HUES6 (cell line): ENCODE results near the gene SMG6.

Experiments
- H3K27ac ChIP-seq: 2 replicates; pipeline ENCODE4 v1.7.0; 2013; ENCODE audit warnings: low read depth, mild to moderate bottlenecking, low read length, inconsistent platforms
- H3K27me3 ChIP-seq: 2 replicates; pipeline ENCODE4 v1.6.1; 2013; ENCODE audit warnings: low read length; ENCODE audit not compliant: control insufficient read depth, insufficient read depth
- H3K36me3 ChIP-seq: 2 replicates; pipeline ENCODE4 v1.6.1; 2013; ENCODE audit warnings: low read length; ENCODE audit not compliant: control insufficient read depth, insufficient read depth
- H3K4me1 ChIP-seq: 2 replicates; pipeline ENCODE4 v1.6.1; 2013; ENCODE audit warnings: low read length; ENCODE audit not compliant: control insufficient read depth, insufficient read depth
- H3K4me3 ChIP-seq: 2 replicates; pipeline ENCODE4 v1.5.1; 2013; ENCODE audit warnings: low read depth, low read length
- H3K9ac ChIP-seq: one replicate; pipeline ENCODE4 v1.6.1; 2013; ENCODE audit warnings: mild to moderate bottlenecking, low read length
- H3K9me3 ChIP-seq: 2 replicates; pipeline ENCODE4 v1.6.1; 2013; ENCODE audit warnings: low read depth, low read length; ENCODE audit not compliant: control insufficient read depth, insufficient read depth

The SMG6 gene

GRCh38 chr17:2113279-2113622, 190.3 kb downstream of the SMG6 start:
- no peaks in the 10 kb centered on the region for H3K36me3 ChIP-seq
- no peak overlapping the region for H3K27ac ChIP-seq
- no peak overlapping the region for H3K9ac ChIP-seq
- no peak overlapping the region for H3K4me3 ChIP-seq
- no peaks in the 10 kb centered on the region for H3K27me3 ChIP-seq
- H3K9me3 ChIP-seq = no peaks in the 10 kb centered on the region
- no peaks in the 10 kb centered on the region for H3K4me1 ChIP-seq

- Histone ChIP-seq H3K27ac (no peak overlapping the region), H3K27me3 (no peaks in the 10 kb centered on the region), H3K4me3 (no peak overlapping the region), H3K9me3 (no peaks in the 10 kb centered on the region), H3K36me3 (no peaks in the 10 kb centered on the region), H3K4me1 (no peaks in the 10 kb centered on the region), H3K9ac (no peak overlapping the region)
These were observed 191.9 kb downstream of the SMG6 start for GRCh38 chr17:2111691-2112090.

GRCh38 chr17:2110436-2110835, 193.1 kb downstream of the SMG6 start:
- Histone ChIP-seq H3K9ac (no peak overlapping the region), H3K27me3 (no peaks in the 10 kb centered on the region), H3K27ac (no peak overlapping the region), H3K4me1 (no peaks in the 10 kb centered on the region), H3K9me3 (no peaks in the 10 kb centered on the region), H3K4me3 (no peak overlapping the region), H3K36me3 (no peaks in the 10 kb centered on the region)

GRCh38 chr17:2108170-2108569, 195.4 kb downstream of the SMG6 start:
- Histone ChIP-seq H3K9me3 (no peaks in the 10 kb centered on the region), H3K27ac (no peak overlapping the region), H3K27me3 (no peaks in the 10 kb centered on the region), H3K9ac (no peak overlapping the region), H3K4me3 (no peak overlapping the region), H3K36me3 (no peaks in the 10 kb centered on the region), H3K4me1 (no peaks in the 10 kb centered on the region)

GRCh38 chr17:2107506-2107905, 196.1 kb downstream of the SMG6 start:
- Histone ChIP-seq H3K27me3 (no peaks in the 10 kb centered on the region), H3K27ac (no peak overlapping the region), H3K4me3 (no peak overlapping the region), H3K4me1 (no peaks in the 10 kb centered on the region), H3K9me3 (no peaks in the 10 kb centered on the region), H3K9ac (no peak overlapping the region), H3K36me3 (no peaks in the 10 kb centered on the region)

- Histone ChIP-seq H3K4me1 (no peaks in the 10 kb centered on the region), H3K9me3 (no peaks in the 10 kb centered on the region), H3K27me3 (no peaks in the 10 kb centered on the region), H3K9ac (no peak overlapping the region), H3K4me3 (no peak overlapping the region), H3K27ac (no peak overlapping the region), H3K36me3 (no peaks in the 10 kb centered on the region)
These were observed 196.5 kb downstream of the SMG6 start for GRCh38 chr17:2107050-2107449.

- H3K4me1 ChIP-seq = no peaks in the 10 kb centered on the region
- H3K36me3 ChIP-seq = no peaks in the 10 kb centered on the region
- no peaks in the 10 kb centered on the region for H3K9me3 ChIP-seq
- no peaks in the 10 kb centered on the region for H3K27me3 ChIP-seq
- no peak overlapping the region for H3K4me3 ChIP-seq
- H3K27ac ChIP-seq = no peak overlapping the region
- no peak overlapping the region for H3K9ac ChIP-seq
These were observed 197.2 kb downstream of the SMG6 start for GRCh38 chr17:2106308-2106955.

- Histone ChIP-seq H3K36me3 (no peaks in the 10 kb centered on the region), H3K9ac (no peak overlapping the region), H3K9me3 (no peaks in the 10 kb centered on the region), H3K4me1 (no peaks in the 10 kb centered on the region), H3K4me3 (no peak overlapping the region), H3K27me3 (no peaks in the 10 kb centered on the region), H3K27ac (no peak overlapping the region)
These were observed 197.9 kb downstream of the SMG6 start for GRCh38 chr17:2105663-2106062.

- H3K9ac ChIP-seq = no peak overlapping the region
- no peaks in the 10 kb centered on the region for H3K4me1 ChIP-seq
- H3K27ac ChIP-seq = no peak overlapping the region
- no peaks in the 10 kb centered on the region for H3K27me3 ChIP-seq
- H3K36me3 ChIP-seq = no peaks in the 10 kb centered on the region
- no peak overlapping the region for H3K4me3 ChIP-seq
- no peaks in the 10 kb centered on the region for H3K9me3 ChIP-seq
These were observed 200.4 kb downstream of the SMG6 start for GRCh38 chr17:2102931-2103809.

GRCh38 chr17:2101448-2102257, 201.9 kb downstream of the SMG6 start:
- H3K4me3 ChIP-seq = no peak overlapping the region
- no peaks in the 10 kb centered on the region for H3K27me3 ChIP-seq
- H3K36me3 ChIP-seq = no peaks in the 10 kb centered on the region
- no peaks in the 10 kb centered on the region for H3K9me3 ChIP-seq
- H3K27ac ChIP-seq = no peak overlapping the region
- no peak overlapping the region for H3K9ac ChIP-seq
- H3K4me1 ChIP-seq = no peaks in the 10 kb centered on the region

GRCh38 chr17:2095536-2095910, 208.1 kb downstream of the SMG6 start:
- no peaks in the 10 kb centered on the region for H3K9me3 ChIP-seq
- H3K9ac ChIP-seq = no peak overlapping the region
- no peak overlapping the region for H3K27ac ChIP-seq
- no peaks in the 10 kb centered on the region for H3K27me3 ChIP-seq
- H3K4me3 ChIP-seq = no peak overlapping the region
- peaks cover 13% of the 10 kb centered on the region for H3K4me1 ChIP-seq
- H3K36me3 ChIP-seq = no peaks in the 10 kb centered on the region
